Subcutaneous adipose tissue (tissue), 4 donors: ENCODE results near the gene HOXC12. TPM values are rescaled to one million over a fixed set of nuclear protein-coding genes. Genes with fewer than 3 reads are reported as not detected.

Experiments used
- total RNA-seq, 4 donors: library from RNA; depleted of rRNA; stranded (reverse); fragments of >200 nt; gene quantifications; one replicate each; pipeline ENCODE4 v1.1.0, GENCODE V29; 2016
- TF ChIP-seq, protein P1 (sequence below): fragments of 450-650 bp; IDR thresholded peaks from one replicate; pipeline ENCODE4 v1.5.1; 2016; ENCODE audit warnings: low read depth, mild to moderate bottlenecking, control low read depth, antibody characterized with exemption, moderate library complexity

HOXC12 gene
- total RNA-seq, 4 donors from 2014 or later: 0.17 to 1.8 (median 0.50) TPM

DNA sequence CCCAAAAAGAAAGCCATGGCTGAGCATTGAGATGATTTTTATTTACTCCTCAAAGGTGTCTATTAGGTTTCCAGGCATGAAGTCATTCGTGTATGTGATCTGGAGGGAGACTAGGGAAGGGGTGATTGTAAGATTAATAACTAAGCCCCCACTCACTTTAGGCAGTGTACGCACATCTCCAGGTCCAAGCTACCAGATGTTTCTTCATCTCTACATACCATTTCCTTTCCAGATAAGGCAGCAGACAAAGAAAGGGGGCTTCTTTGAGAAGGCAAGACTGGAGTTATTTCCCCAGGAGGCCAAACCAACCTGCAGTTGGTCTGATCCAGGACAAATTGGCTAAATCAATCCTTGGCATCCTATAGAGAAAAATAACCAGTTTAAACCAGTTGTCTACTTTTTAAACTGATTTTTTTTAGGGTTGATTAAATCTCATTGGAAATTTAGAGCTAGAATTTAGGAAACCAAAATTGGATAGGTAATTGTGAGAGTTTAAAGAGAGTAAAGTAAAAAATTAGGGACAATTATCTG lies 12.2 kb upstream of the HOXC12 start:
- TF ChIP-seq, protein P1, sequence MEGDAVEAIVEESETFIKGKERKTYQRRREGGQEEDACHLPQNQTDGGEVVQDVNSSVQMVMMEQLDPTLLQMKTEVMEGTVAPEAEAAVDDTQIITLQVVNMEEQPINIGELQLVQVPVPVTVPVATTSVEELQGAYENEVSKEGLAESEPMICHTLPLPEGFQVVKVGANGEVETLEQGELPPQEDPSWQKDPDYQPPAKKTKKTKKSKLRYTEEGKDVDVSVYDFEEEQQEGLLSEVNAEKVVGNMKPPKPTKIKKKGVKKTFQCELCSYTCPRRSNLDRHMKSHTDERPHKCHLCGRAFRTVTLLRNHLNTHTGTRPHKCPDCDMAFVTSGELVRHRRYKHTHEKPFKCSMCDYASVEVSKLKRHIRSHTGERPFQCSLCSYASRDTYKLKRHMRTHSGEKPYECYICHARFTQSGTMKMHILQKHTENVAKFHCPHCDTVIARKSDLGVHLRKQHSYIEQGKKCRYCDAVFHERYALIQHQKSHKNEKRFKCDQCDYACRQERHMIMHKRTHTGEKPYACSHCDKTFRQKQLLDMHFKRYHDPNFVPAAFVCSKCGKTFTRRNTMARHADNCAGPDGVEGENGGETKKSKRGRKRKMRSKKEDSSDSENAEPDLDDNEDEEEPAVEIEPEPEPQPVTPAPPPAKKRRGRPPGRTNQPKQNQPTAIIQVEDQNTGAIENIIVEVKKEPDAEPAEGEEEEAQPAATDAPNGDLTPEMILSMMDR: no peak

- TF ChIP-seq, protein P1: no peak
Measured at GRCh38 chr12:53944209-53944608, 10.5 kb upstream of the HOXC12 start.

- TF ChIP-seq, protein P1: no peak
Measured at GRCh38 chr12:53944907-53945847, 9.5 kb upstream of the HOXC12 start.

DNA sequence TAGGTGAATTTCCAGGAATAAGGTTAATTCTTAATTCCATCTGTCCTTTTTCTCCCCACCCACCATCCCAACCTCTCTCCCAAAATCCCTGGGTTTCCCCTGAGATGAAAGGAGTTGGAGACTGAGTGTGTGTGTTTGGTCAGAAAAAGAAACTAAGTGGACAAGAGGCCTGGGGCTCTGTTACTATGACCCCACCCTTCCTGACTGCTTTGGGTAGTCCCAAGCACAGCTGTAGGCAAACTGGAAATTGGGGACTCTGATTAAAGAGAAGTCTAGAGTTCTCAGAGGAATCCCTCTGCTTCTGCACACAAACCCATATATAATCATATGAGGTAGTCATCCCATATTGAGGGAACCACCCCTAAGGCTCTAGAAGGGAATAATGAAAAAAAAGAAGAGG lies 7.0 kb upstream of the HOXC12 start:
- TF ChIP-seq, protein P1: no peak

GRCh38 chr12:53948650-53949593 lies 5.8 kb upstream of the HOXC12 start:
- TF ChIP-seq, protein P1: no peak

- TF ChIP-seq, protein P1: no peak
Measured at GRCh38 chr12:53949631-53950436, 4.9 kb upstream of the HOXC12 start.
